Stomach (tissue), 9 donors: Measurements from ENCODE around the gene ZBTB7A. TPM values are rescaled to one million over a fixed set of nuclear protein-coding genes. Genes with fewer than 3 reads are reported as not detected.

Source experiments
- DNase-seq, 2 donors: peaks; one replicate each; pipeline versions ENCODE4 v3.0.0 to v3.0.0-alpha.2; 2013 to 2019
- H3K27ac ChIP-seq, 5 donors: fragments of 200-600 bp in 4 of 5; sonication (generic) in 4 of 5; one replicate each; pipeline ENCODE4 v1.5.1; 2013 to 2019; ENCODE audit warnings: mild to moderate bottlenecking in 1 of 5, moderate library complexity in 1 of 5
- H3K27me3 ChIP-seq, 3 donors: fragments of 200-600 bp; sonication (generic); one replicate each; pipeline ENCODE4 v1.5.1; 2017 to 2019; ENCODE audit warnings: mixed run types in 1 of 3
- H3K36me3 ChIP-seq, 4 donors: fragments of 200-600 bp; sonication (generic); 1 replicate in 3 of 4; 2 replicates in 1 of 4; pipeline ENCODE4 v1.5.1; 2016 to 2019
- H3K4me1 ChIP-seq, 4 donors: fragments of 200-600 bp; sonication (generic); one replicate each; pipeline ENCODE4 v1.5.1; 2016 to 2019
- H3K4me3 ChIP-seq, 4 donors: fragments of 200-600 bp; sonication (generic) in 3 of 4; one replicate each; pipeline ENCODE4 v1.5.1; 2016 to 2019; ENCODE audit warnings: mild to moderate bottlenecking in 1 of 4
- H3K9me3 ChIP-seq, 4 donors: fragments of 200-600 bp; sonication (generic); one replicate each; pipeline ENCODE4 v1.5.1; 2016 to 2019
- EP300 ChIP-seq: sonication (generic); formaldehyde crosslinking; IDR thresholded peaks from one replicate; pipeline ENCODE4 v1.6.1; 2017; ENCODE audit warnings: antibody characterized with exemption
- POLR2A ChIP-seq, 4 donors: fragments of 450-650 bp; IDR thresholded peaks; one replicate each; pipeline ENCODE4 v1.6.1; 2016; ENCODE audit warnings: antibody characterized with exemption in 4 of 4, control low read depth in 2 of 4, mild to moderate bottlenecking in 1 of 4, moderate library complexity in 1 of 4
- POLR2AphosphoS5 ChIP-seq, 3 donors: sonication (generic); formaldehyde crosslinking; IDR thresholded peaks; one replicate each; pipeline ENCODE4 v1.6.1; 2016; ENCODE audit warnings: antibody characterized with exemption in 3 of 3
- WGBS, 5 donors: extraction: QIAGEN DNeasy Blood & Tissue Kit in 3 of 5; methylation state at CpG; one replicate each; pipeline versions ENCODE4 v1.1.5 to v1.1.7; 2013 to 2018; 5-methylcytosine and 5-hydroxymethylcytosine counted together
- intact Hi-C: fragments of 100-400 bp; cut with DNase I; formaldehyde crosslinking; loops from one replicate; pipeline ENCODE4 v1.15.1; 2023; ENCODE audit warnings: low total_unique reads
- polyA plus RNA-seq, 3 donors: library from polyadenylated mRNA; stranded (reverse); fragments of 200-250 nt; gene quantifications; one replicate each; pipeline ENCODE4 v1.2.3, GENCODE V29; 2013
- total RNA-seq, 5 donors: library from RNA; depleted of rRNA; stranded (reverse); fragments of >200 nt; gene quantifications; one replicate each; pipeline versions ENCODE4 v1.1.0 to v1.2.3, GENCODE V29; 2014 to 2016
- TF ChIP-seq, protein P1 (sequence below), 7 experiments: fragments of 450-650 bp in 4 of 7; fragments of 200-600 bp in 3 of 7; sonication (generic) in 3 of 7; IDR thresholded peaks; one replicate each; pipeline ENCODE4 v1.5.1; 2016 to 2019; ENCODE audit warnings: antibody characterized with exemption in 7 of 7, control low read depth in 2 of 7, mild to moderate bottlenecking in 1 of 7
- donor health status: healthy with polysubstance abuse.
- donor health status: Bipolar disorder and iron deficiency.
- donor health status: healthy.

Gene ZBTB7A
- total and polyA plus RNA-seq, 8 donors = 8.0 to 274 (median 35.5) TPM

DNA sequence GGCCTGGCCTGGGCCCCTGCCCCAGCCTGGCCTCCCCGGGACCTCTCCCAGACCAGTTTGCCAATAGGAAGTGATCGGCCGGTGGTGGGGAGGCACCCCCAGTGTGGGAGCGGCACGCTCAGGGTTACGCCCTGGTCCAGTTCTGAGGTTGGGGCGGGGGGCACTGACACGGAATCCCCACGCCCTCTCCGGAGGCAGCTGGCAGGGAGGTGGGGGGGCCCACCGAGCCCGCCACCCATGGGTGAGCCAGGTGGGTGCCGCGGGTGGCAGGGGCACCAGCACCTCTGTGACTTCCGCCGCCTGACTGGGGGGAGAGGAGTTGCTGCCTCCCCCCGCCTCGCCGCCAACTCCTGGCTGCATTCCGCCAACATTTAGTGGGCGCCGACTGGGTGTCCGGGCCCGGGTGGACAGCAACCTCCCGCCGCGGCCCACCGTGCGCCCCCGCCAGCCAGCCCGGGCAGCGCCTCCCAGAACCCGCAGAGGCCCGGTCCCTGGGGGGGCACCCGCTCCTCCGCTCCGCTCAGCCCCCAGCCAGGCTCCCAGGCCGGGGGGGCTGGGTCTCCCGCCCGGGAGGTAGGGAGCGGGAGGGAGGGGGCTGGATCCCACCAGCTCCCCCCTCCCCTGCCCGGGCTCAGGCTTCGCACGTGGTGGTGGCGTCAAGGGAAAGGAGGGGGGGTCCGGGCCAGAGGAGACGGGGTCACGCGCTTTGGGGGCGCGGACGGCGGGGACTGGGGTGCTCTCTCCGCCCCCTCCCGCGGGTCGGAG is 2.0 kb downstream of the ZBTB7A start:
- intact Hi-C loops = no loop called here
- WGBS, 5 donors = 0 to 2% (median 1%) methylated on average over 19 to 57 of the region's 57 CpGs
- Histone ChIP-seq H3K27me3 (no peaks in the 10 kb centered on the region), H3K27ac (peak overlapping the region; percentile 95 to 100 (median 98)), H3K36me3 (peaks cover 0 to 18% (median 0%) of the 10 kb centered on the region in 4 donors), H3K4me1 (peaks cover 55 to 69% (median 63%) of the 10 kb centered on the region in 4 donors), H3K4me3 (peak overlapping the region; percentile 89 to 100 (median 94)), H3K9me3 (no peaks in the 10 kb centered on the region)
- peak; percentile 56 to 86 for DNase-seq
- peak in 2 of 3 donors; percentile 4 to 41 for TF ChIP-seq POLR2AphosphoS5 (IDR thresholded peaks at IDR 0.05)
- no peak for TF ChIP-seq EP300

DNA sequence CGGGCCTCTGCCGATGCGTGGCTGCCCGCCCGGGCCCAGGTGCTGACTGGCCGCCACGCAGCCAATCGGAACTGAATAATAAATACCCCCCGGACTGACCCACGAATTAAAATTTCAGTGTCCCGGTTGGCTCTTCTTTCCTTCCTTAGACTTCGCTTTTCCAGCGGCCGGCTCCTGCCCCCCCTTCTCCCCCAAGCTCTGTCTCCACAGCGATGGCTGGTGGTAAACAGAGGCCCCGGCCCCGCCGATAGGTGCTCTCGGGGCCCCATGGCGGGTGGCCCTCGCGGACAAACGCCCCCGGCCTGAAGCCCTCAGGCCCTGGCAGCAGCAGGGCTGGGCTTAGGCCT is 2.6 kb downstream of the ZBTB7A start:
- no peaks in the 10 kb centered on the region for H3K27me3 ChIP-seq
- peaks cover 61 to 70% (median 67%) of the 10 kb centered on the region in 4 donors for H3K4me1 ChIP-seq
- 1 to 4% (median 2%) methylated on average over 19 to 24 of the region's 24 CpGs for WGBS, 5 donors
- no peaks in the 10 kb centered on the region for H3K9me3 ChIP-seq
- intact Hi-C loops = no loop called here
- H3K4me3 ChIP-seq = peak overlapping the region; percentile 89 to 100 (median 94)
- H3K27ac ChIP-seq = peak overlapping the region; percentile 95 to 100 (median 98)
- peaks cover 0 to 18% (median 0%) of the 10 kb centered on the region in 4 donors for H3K36me3 ChIP-seq
- DNase-seq = peak in 1 of 2 donors; percentile 75
- no peak for TF ChIP-seq POLR2A (IDR thresholded peaks at IDR 0.05)
- TF ChIP-seq POLR2AphosphoS5 (IDR thresholded peaks at IDR 0.05) = no peak
- TF ChIP-seq, protein P1, sequence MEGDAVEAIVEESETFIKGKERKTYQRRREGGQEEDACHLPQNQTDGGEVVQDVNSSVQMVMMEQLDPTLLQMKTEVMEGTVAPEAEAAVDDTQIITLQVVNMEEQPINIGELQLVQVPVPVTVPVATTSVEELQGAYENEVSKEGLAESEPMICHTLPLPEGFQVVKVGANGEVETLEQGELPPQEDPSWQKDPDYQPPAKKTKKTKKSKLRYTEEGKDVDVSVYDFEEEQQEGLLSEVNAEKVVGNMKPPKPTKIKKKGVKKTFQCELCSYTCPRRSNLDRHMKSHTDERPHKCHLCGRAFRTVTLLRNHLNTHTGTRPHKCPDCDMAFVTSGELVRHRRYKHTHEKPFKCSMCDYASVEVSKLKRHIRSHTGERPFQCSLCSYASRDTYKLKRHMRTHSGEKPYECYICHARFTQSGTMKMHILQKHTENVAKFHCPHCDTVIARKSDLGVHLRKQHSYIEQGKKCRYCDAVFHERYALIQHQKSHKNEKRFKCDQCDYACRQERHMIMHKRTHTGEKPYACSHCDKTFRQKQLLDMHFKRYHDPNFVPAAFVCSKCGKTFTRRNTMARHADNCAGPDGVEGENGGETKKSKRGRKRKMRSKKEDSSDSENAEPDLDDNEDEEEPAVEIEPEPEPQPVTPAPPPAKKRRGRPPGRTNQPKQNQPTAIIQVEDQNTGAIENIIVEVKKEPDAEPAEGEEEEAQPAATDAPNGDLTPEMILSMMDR (IDR thresholded peaks at IDR 0.05) = no peak

DNA sequence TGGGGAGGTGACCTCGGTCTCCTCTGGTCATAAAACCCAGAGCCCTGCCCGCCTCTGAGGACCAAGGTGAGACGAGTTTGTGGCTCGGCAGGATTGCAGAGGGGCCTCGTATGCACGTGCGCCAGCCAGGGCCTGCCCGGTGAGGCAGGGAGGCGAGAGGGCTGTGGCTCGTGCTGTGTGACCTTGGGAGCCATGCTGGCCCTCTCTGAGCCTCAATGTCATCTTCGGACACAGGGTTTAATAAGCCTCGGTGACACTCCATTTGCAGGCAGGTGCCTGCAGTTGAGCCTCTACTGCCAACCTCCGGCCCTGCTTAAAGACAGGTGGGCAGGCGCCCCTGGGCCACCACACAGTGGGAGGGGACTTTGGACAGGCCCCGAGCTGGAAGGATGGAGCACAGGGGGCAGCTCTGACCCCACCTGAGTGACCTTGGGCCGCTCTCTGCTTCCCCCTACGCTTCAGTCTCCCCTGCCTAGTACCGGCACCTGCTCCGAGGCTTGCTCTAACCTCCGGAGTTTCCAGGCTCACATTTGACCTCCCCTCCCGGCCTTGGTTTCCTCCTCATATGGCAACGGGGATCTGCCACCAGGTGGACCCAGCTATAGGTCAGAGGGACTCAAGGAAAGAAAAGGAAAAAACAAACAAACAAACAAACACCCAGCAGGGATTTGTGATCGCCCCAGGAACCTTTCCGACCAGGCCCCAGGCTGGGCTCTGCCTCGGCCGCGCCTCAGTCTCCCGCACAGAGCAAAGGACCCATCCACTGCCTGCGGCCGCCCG is 3.1 kb downstream of the ZBTB7A start:
- Histone ChIP-seq H3K9me3 (no peaks in the 10 kb centered on the region), H3K36me3 (peaks cover 0 to 18% (median 0%) of the 10 kb centered on the region in 4 donors), H3K4me1 (peaks cover 65 to 73% (median 68%) of the 10 kb centered on the region in 4 donors), H3K27me3 (no peaks in the 10 kb centered on the region), H3K27ac (peak overlapping the region; percentile 95 to 100 (median 98)), H3K4me3 (peak overlapping the region; percentile 89 to 100 (median 94))
- TF ChIP-seq POLR2A (IDR thresholded peaks at IDR 0.05) = no peak
- TF ChIP-seq, protein P1 (IDR thresholded peaks at IDR 0.05) = peak in 1 of 7 experiments; percentile 19
- DNase-seq = peak in 1 of 2 donors; percentile 54
- WGBS, 5 donors = 18 to 25% (median 21%) methylated on average over 19 to 31 of the region's 31 CpGs
- intact Hi-C loops = no loop called here

DNA sequence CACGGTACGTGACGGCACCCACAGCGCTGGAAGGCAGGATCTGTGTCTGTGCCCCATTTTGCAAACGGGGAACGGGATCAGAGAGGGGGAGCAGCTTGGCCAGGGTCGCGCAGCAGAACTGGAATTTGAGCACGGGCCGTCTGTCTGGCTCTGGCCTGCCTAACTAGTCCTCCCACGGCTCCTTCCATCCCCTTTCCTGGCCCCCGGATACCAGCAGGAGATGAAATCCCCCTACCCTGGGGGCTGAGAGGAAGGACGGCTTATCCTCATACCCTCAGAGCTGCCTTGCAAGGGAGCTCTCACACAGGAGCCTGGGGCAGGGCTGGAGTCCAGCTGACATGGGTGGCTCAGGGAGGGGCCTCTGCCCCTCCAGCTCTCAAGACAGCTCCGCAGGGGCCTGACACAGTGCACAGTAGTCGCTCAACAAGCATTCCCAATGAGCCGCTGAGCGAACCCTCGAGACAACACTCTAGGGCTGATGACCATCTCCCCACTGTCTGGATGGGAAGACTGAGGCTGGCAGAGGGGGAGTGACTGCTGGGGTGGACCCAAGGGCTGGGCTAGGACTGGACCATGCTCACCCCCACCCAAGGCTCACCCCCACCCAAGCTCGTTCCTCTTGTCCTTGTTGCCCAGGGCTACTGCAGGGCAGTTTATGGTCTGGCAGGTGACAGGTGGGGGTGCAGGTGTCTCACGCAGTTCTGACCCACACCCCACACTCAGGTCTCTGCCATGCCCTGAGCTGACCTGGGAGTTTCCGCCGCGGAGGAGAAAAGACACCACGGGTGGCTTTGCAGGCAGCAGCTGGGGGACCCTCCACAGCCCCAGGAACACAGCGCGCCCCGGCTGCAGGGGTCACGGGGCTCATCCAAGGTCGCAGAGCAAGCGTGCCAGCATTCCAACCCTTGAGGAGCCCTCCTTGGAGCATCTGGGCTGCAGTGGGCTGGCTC is 4.0 kb downstream of the ZBTB7A start:
- Histone ChIP-seq H3K27ac (peak overlapping the region; percentile 95 to 100 (median 98)), H3K36me3 (peaks cover 0 to 18% (median 0%) of the 10 kb centered on the region in 4 donors), H3K9me3 (no peaks in the 10 kb centered on the region), H3K4me1 (peaks cover 65 to 75% (median 68%) of the 10 kb centered on the region in 4 donors), H3K4me3 (peak overlapping the region; percentile 89 to 100 (median 94)), H3K27me3 (no peaks in the 10 kb centered on the region)
- TF ChIP-seq, protein P1 (IDR thresholded peaks at IDR 0.05) = no peak
- TF ChIP-seq POLR2A (IDR thresholded peaks at IDR 0.05) = no peak
- DNase-seq = no peak
- 30 to 49% (median 41%) methylated on average over 5 to 30 of the region's 30 CpGs for WGBS, 5 donors
- intact Hi-C loops = no loop called here
